ENCODE measurements around the gene CFAP74. TPM values are rescaled to one million over a fixed set of nuclear protein-coding genes. Genes with fewer than 3 reads are reported as not detected.

CFAP74 gene
- total RNA-seq, 3 donors from 2014 or later: 0.29 to 0.98 TPM; not detected in 1

GRCh38 chr1:1929639-1930545 lies 73.7 kb downstream of the CFAP74 start:
- TF ChIP-seq CTCF (IDR thresholded peaks at IDR 0.05) (no peak), POLR2AphosphoS5 (IDR thresholded peaks at IDR 0.05) (no peak), POLR2A (IDR thresholded peaks at IDR 0.05) (no peak)
- intact Hi-C loops (cut with DNase I; ENCODE audit: low total_unique reads): no loop called here
- Histone ChIP-seq H3K27ac (no peak overlapping the region), H3K4me1 (no peaks in the 10 kb centered on the region), H3K27me3 (no peaks in the 10 kb centered on the region), H3K9me3 (no peaks in the 10 kb centered on the region), H3K4me3 (no peak overlapping the region), H3K36me3 (no peaks in the 10 kb centered on the region)
- no peak for DNase-seq (ENCODE audit: low spot score in 2 of 2)

- intact Hi-C loops (cut with DNase I; ENCODE audit: low total_unique reads): no loop called here
- H3K27ac ChIP-seq: no peak overlapping the region
- no peaks in the 10 kb centered on the region for H3K4me1 ChIP-seq
- DNase-seq (ENCODE audit: low spot score in 2 of 2): no peak
- H3K36me3 ChIP-seq: no peaks in the 10 kb centered on the region
- no peak for TF ChIP-seq POLR2A (IDR thresholded peaks at IDR 0.05)
- TF ChIP-seq CTCF (IDR thresholded peaks at IDR 0.05): no peak
- no peak for TF ChIP-seq POLR2AphosphoS5 (IDR thresholded peaks at IDR 0.05)
- H3K9me3 ChIP-seq: no peaks in the 10 kb centered on the region
- H3K27me3 ChIP-seq: no peaks in the 10 kb centered on the region
- no peak overlapping the region for H3K4me3 ChIP-seq
Measured at GRCh38 chr1:1929102-1929638, 74.4 kb downstream of the CFAP74 start.

GRCh38 chr1:1928231-1929101 lies 75.1 kb downstream of the CFAP74 start:
- intact Hi-C loops (cut with DNase I; ENCODE audit: low total_unique reads): no loop called here
- DNase-seq (ENCODE audit: low spot score in 2 of 2): no peak
- Histone ChIP-seq H3K36me3 (no peaks in the 10 kb centered on the region), H3K4me3 (no peak overlapping the region), H3K27ac (no peak overlapping the region), H3K27me3 (no peaks in the 10 kb centered on the region), H3K9me3 (no peaks in the 10 kb centered on the region), H3K4me1 (no peaks in the 10 kb centered on the region)
- TF ChIP-seq POLR2AphosphoS5 (IDR thresholded peaks at IDR 0.05) (no peak), POLR2A (IDR thresholded peaks at IDR 0.05) (no peak), CTCF (IDR thresholded peaks at IDR 0.05) (no peak)

- TF ChIP-seq CTCF (IDR thresholded peaks at IDR 0.05) (no peak), POLR2A (IDR thresholded peaks at IDR 0.05) (no peak), POLR2AphosphoS5 (IDR thresholded peaks at IDR 0.05) (no peak)
- H3K27ac ChIP-seq: no peak overlapping the region
- no peaks in the 10 kb centered on the region for H3K36me3 ChIP-seq
- no peak for DNase-seq (ENCODE audit: low spot score in 2 of 2)
- intact Hi-C loops (cut with DNase I; ENCODE audit: low total_unique reads): no loop called here
- no peak overlapping the region for H3K4me3 ChIP-seq
- no peaks in the 10 kb centered on the region for H3K27me3 ChIP-seq
- H3K4me1 ChIP-seq: no peaks in the 10 kb centered on the region
- H3K9me3 ChIP-seq: no peaks in the 10 kb centered on the region
Measured at GRCh38 chr1:1927751-1928150, 75.8 kb downstream of the CFAP74 start.
